BE2C (cell line): ENCODE data around the gene CLIC5.

Experiments used
- DNase-seq: peaks from one replicate; pipeline ENCODE4 v3.0.0-alpha.2; 2020
- H3K27me3 ChIP-seq: fragments of 250-450 bp; sonication (Bioruptor Pico); 2 replicates; pipeline ENCODE4 v1.5.1; 2020; ENCODE audit warnings: mild to moderate bottlenecking
- H3K36me3 ChIP-seq: fragments of 250-450 bp; sonication (Bioruptor Pico); 2 replicates; pipeline ENCODE4 v1.5.1; 2020; ENCODE audit warnings: mild to moderate bottlenecking
- H3K4me1 ChIP-seq: fragments of 250-450 bp; sonication (Bioruptor Pico); 2 replicates; pipeline ENCODE4 v1.5.1; 2020
- H3K4me3 ChIP-seq: 2 replicates; pipeline ENCODE4 v1.5.1; 2011; ENCODE audit warnings: low read depth, low read length
- H3K9me3 ChIP-seq: fragments of 250-450 bp; sonication (Bioruptor Pico); 2 replicates; pipeline ENCODE4 v1.5.1; 2020
- TF ChIP-seq, protein P1 (sequence below): IDR thresholded peaks from 2 replicates; pipeline ENCODE4 v1.5.1; 2012; ENCODE audit warnings: mild to moderate bottlenecking, low read depth, low read length

The CLIC5 gene

DNA sequence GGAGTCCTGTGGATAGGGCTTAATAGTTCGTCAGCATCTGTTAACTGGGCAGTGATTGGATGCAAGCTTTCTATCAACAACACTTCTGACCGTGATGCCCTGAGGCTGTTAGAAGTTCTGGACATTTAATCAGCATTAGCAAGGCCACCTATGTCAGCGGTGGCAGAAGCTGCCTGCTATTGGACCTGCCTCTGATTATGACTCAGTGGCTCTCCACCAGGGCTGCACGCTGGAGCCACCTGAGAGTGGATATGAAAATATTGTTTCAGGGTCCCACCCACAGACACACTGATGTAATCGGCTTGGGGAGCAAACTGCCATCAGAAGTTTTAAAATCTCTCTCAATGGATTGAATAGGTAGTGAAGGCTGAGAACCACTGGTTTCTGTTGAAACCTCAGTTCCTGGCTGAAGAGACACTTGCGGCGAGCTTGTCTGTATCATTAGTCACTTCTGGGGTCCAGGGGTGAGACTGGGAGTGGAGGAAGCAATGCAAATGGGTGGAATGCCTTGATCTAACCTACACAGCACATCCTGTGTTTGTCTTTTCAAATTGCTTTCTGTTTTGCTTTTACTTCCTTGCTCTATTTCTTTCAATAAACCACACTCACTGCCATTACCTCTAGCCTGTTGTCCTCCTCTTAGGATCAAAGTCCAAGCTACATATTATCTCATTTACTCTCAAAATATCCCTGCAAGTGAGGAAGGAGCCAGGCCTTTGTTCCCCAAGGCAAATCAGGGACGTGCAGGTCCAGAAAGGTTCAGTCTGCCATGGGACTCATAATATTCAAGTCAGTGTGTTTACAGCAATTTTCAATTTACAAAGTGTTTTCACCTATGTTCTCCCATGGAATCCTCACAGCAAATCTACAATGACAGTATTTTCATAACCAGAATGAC is 4.2 kb downstream of the CLIC5 start:
- no peak overlapping the region for H3K4me3 ChIP-seq
- no peaks in the 10 kb centered on the region for H3K9me3 ChIP-seq
- TF ChIP-seq, protein P1, sequence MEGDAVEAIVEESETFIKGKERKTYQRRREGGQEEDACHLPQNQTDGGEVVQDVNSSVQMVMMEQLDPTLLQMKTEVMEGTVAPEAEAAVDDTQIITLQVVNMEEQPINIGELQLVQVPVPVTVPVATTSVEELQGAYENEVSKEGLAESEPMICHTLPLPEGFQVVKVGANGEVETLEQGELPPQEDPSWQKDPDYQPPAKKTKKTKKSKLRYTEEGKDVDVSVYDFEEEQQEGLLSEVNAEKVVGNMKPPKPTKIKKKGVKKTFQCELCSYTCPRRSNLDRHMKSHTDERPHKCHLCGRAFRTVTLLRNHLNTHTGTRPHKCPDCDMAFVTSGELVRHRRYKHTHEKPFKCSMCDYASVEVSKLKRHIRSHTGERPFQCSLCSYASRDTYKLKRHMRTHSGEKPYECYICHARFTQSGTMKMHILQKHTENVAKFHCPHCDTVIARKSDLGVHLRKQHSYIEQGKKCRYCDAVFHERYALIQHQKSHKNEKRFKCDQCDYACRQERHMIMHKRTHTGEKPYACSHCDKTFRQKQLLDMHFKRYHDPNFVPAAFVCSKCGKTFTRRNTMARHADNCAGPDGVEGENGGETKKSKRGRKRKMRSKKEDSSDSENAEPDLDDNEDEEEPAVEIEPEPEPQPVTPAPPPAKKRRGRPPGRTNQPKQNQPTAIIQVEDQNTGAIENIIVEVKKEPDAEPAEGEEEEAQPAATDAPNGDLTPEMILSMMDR, result no peak
- peaks cover 24% of the 10 kb centered on the region for H3K27me3 ChIP-seq
- no peaks in the 10 kb centered on the region for H3K36me3 ChIP-seq
- H3K4me1 ChIP-seq, result no peaks in the 10 kb centered on the region
- no peak for DNase-seq

DNA sequence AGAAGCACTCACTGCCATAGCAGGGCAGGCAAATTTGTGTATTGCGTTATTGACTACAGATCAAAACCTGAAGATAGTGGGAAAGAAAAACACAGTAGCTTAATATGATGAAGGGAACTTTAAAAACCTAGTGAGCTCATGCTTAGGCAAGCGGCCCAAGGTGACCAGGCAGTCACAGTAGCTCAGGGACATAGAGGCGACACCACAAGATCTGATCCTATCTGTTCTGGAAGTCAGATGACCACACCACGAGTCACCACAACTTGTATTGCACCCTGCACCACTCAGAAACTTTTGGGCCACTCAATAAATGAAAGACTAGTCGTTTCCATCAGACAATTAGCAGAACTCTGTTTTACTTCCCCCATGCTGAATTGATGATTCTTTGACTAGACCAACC is 4.9 kb downstream of the CLIC5 start:
- Histone ChIP-seq H3K9me3 (no peaks in the 10 kb centered on the region), H3K4me3 (no peak overlapping the region), H3K36me3 (no peaks in the 10 kb centered on the region), H3K4me1 (no peaks in the 10 kb centered on the region), H3K27me3 (peaks cover 24% of the 10 kb centered on the region)
- DNase-seq, result no peak
- TF ChIP-seq, protein P1, result no peak

DNA sequence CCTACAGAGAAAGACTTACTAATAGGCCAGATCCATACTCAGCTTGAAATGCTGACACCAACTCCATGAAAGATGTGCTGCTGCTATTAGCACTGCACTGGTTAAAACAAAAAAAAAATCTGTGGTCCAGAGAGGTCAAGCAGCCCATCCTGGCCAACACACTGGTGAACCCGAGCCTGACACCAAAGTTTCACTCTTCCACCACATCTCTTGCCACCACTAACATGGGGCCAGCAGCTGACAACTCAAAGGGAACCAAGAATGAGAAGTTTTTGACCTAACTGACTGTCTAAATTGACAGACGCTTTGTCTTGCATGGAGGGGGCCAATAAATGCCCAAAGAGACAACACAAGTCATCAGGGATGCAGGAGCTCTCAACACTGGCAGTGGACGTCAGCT is 5.4 kb downstream of the CLIC5 start:
- H3K4me1 ChIP-seq, result no peaks in the 10 kb centered on the region
- TF ChIP-seq, protein P1, result no peak
- no peak overlapping the region for H3K4me3 ChIP-seq
- no peaks in the 10 kb centered on the region for H3K9me3 ChIP-seq
- DNase-seq, result no peak
- peaks cover 19% of the 10 kb centered on the region for H3K27me3 ChIP-seq
- H3K36me3 ChIP-seq, result no peaks in the 10 kb centered on the region

DNA sequence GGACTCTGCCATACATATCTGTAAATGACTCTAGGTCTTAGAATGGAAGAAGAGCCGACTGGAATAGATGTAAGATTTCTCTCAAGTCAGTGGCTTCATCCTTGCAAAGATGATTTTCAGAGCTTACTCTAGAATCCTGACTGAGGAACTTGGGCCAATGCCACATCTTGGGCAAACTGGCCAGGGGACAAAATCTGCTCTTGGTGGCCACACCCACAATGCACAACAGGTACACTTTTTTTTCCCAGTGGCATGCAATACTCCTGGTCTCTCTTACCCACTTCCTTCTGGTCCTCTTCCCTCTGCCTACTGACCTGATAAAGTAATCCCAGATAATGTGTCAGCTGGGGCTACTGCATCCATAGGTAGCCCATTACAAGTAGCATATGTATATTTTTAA is 13.4 kb downstream of the CLIC5 start:
- Histone ChIP-seq H3K4me1 (no peaks in the 10 kb centered on the region), H3K36me3 (no peaks in the 10 kb centered on the region), H3K27me3 (no peaks in the 10 kb centered on the region), H3K4me3 (no peak overlapping the region), H3K9me3 (no peaks in the 10 kb centered on the region)
- DNase-seq, result no peak
- TF ChIP-seq, protein P1, result no peak

DNA sequence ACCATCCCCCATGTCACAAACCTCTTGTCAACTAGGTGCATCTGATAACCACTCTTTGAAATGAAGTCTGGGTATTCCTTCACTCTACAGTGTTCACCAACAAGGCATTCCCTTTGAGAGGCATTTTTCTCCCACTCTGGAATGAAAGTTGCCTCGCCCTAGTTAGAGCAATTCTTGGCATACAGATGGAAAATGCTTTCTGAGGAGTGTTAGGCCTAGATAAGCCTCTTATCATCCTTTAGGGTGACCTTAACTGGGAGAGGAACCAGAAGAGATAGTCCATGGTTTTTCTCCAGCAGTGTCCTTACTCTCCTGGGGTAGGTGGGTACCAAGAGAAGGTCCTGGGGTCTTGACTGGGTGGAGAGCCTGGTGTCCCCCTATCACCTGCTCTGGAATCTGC is 14.8 kb downstream of the CLIC5 start:
- H3K27me3 ChIP-seq, result no peaks in the 10 kb centered on the region
- H3K4me3 ChIP-seq, result no peak overlapping the region
- TF ChIP-seq, protein P1, result no peak
- no peaks in the 10 kb centered on the region for H3K36me3 ChIP-seq
- no peak for DNase-seq
- H3K4me1 ChIP-seq, result no peaks in the 10 kb centered on the region
- H3K9me3 ChIP-seq, result no peaks in the 10 kb centered on the region

DNA sequence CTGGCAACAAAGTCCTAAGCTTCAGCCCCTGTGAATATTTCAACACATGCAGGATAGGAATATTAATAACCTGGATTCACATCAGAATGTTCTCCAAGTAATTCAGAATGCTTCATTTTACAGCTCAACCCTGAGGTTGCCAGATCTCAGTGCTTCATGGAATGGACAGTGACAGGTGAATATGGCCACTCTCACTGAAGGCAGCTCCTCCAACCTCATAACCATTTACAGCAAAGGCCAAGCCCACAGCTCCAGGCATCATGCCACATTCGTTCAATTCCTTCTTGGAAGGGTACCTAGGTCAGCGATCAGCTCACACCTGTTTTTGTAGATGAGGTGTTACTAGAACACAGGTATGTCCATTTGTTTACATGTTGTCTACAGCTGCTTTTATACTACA is 17.1 kb downstream of the CLIC5 start:
- Histone ChIP-seq H3K9me3 (no peaks in the 10 kb centered on the region), H3K4me3 (no peak overlapping the region), H3K4me1 (no peaks in the 10 kb centered on the region), H3K36me3 (no peaks in the 10 kb centered on the region), H3K27me3 (no peaks in the 10 kb centered on the region)
- TF ChIP-seq, protein P1, result no peak
- DNase-seq, result no peak
